Stromal cell of bone marrow (primary cell): ENCODE measurements around the gene HTT.

Experiments used
- DNase-seq: peaks from one replicate; pipeline ENCODE4 v3.0.0-alpha.2; 2012; ENCODE audit warnings: low read depth

HTT gene

DNA sequence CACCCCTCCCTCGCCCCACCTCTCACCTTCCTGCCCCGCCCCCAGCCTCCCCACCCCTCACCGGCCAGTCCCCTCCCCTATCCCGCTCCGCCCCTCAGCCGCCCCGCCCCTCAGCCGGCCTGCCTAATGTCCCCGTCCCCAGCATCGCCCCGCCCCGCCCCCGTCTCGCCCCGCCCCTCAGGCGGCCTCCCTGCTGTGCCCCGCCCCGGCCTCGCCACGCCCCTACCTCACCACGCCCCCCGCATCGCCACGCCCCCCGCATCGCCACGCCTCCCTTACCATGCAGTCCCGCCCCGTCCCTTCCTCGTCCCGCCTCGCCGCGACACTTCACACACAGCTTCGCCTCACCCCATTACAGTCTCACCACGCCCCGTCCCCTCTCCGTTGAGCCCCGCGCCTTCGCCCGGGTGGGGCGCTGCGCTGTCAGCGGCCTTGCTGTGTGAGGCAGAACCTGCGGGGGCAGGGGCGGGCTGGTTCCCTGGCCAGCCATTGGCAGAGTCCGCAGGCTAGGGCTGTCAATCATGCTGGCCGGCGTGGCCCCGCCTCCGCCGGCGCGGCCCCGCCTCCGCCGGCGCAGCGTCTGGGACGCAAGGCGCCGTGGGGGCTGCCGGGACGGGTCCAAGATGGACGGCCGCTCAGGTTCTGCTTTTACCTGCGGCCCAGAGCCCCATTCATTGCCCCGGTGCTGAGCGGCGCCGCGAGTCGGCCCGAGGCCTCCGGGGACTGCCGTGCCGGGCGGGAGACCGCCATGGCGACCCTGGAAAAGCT, at the start of gene HTT, which contains the start of gene HTT-AS:
HTT (plus strand) TSS at position 604 of the 768 bp plus-strand sequence; CDS start at position 749, 145 bp downstream.
HTT-AS (minus strand) TSS at position 461 of the 768 bp plus-strand sequence.
- peak; percentile 83 for DNase-seq

DNA sequence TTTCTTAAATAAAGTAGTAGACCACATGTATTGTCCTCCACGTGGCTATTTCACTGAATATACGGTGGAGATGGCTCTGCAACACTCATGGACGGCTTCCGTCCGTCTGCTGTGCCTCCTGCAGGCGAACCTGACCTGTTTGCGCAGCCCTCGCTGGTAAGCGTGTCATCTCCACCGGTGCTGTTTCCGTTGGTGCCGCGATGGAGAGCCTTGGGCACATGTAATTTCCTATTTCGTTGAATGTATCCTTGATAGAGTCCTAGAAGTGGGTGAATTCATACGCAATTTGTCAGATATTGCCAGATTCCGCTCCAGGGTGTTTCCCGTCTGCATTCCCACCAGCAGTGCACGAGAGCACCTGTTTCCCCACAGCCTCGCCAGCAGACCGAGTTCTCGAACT, 48.6 kb upstream of the HTT start:
- no peak for DNase-seq

DNA sequence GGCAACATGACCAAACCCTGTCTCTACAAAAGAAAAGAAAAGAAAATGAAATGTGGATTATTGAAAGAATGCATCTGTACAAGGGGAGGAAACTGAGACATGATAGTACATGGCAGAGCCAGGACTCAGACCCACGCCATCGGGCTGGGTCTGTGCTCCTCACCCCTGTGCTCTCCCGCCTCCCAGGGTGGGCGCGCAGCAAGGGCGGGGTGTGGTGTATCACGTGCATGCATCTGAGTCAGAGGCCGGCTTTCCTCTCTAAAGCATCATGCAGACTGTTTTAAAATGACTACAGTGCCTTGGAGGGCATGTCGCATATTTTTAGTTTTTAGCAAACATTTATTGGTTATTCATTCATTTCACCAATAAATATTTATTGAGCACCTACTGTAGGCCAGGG, 47.9 kb upstream of the HTT start:
- DNase-seq, result no peak

DNA sequence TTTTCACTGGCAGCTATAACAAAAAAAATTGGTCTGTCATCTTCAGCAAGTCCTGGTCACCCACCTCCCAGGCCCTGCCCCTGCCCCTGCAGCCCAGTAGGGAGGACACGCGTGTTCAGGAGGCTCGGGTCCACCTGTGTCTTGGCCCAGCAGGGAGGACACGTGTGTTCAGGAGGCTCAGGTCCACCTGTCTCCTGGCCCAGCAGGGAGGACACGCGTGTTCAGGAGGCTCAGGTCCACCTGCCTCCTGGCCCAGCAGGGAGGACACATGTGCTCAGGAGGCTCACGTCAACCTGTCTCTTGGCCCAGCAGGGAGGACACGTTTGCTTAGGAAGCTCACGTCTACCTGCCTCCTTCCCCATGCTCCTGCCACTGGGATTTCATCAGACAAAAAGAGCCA, 45.0 kb upstream of the HTT start:
- DNase-seq, result no peak

DNA sequence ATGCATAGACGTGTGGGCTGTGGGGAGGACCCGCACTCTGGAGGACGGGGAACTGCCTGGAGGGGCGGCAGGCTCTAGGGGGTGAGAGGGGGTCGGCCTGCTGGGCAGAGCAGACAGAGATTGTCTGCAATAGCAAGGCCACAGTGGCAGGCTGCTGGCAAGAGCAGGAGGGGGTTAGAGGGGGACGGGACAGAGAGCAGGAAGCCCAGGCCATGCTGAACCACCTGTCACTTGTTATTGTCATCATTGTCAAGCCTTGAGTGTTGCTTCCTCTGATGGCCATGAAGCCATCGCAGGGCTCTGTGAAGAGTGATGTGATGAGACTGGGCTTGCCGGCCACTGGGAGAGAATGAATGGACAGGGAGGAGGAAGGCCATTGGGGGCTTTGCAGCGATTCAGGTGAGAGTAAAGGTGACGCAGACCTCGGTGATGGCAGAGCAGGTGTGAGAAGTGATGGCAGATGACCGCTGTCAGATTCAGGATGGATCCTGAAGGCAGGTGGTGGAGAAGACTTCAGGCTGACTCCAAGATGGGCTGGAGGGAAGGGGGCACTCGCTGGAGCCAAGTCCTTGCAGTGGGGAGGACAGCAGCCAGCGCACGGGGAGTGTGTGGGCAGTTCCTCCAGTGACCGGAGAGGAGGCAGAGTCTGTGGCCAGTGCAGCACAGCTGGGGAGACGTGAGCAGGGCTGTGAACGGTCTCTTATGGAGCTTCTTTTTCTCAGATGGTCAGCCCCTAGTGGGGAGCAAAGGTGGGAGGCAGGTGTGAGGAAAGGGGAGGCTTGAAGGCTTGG, 43.7 kb upstream of the HTT start:
- no peak for DNase-seq

DNA sequence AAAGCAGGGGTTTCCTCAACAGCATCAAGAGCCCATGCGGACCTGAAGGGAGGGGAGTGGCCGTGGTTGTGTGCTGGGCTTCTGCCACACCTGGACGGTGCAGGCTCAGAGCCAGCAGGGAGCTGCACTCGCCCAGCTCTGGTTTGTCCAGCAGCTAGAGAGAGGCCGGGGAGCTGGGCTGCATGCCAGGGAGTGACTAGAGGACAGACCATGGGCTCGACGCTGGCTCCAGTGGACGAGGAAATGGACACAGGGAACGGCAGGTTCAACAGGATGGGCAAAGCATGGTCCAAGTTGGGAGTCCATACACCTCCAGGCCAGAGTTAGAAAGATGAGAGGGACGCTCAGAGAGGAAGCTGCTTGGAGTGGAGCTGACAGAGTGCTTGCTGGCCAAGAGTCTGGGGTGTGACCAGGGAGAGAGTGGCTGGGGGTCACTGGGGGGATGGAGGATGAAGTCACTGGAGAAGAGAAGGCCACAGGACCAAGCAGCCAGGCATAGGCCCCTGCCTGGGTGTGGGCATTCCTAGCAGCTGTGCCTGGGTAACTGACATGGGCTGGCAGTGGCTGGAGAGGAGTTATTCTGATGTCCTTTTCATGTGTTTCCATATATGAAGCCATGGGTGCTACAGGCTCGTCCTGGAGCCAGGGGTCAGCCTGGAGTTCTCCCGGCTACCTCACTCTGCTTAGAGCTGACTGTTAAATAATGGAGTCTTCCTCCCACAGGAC, 43.0 kb upstream of the HTT start:
- no peak for DNase-seq

DNA sequence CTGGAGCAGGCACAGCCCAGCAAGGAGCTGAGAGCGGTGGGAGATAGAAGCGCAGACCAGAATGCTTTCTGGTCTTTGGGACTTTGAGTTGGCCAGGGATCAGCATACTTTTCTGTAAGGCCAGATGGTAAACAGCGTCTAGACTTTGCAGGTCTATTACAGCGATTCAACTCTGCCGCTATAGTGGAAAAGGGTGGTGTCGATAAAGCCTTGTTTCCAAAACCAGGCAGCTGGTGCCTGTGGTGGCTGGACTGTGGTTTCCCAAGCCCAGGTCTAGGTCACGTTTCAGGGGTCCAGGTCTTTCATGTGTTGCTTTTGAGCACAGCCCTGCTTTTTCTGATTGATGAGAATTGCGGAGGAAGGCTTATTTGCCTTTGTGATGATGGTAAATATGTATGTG, 40.2 kb upstream of the HTT start:
- no peak for DNase-seq

DNA sequence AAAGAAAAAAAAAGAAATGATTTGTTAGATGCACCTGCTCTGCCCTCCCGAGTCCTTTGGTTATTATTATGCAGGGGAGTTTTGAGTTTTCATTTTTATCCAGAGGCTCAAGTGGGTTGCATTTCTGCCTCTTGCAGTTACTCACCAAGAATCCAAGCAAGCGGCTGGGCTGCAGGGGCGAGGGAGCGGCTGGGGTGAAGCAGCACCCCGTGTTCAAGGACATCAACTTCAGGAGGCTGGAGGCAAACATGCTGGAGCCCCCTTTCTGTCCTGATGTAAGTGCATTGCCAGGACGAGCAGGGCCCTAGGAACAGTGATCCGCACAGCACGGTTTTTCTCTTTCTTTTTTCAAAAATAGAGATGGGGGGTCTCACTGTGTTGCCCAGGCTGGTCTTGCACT, 39.2 kb upstream of the HTT start:
- DNase-seq, result no peak

DNA sequence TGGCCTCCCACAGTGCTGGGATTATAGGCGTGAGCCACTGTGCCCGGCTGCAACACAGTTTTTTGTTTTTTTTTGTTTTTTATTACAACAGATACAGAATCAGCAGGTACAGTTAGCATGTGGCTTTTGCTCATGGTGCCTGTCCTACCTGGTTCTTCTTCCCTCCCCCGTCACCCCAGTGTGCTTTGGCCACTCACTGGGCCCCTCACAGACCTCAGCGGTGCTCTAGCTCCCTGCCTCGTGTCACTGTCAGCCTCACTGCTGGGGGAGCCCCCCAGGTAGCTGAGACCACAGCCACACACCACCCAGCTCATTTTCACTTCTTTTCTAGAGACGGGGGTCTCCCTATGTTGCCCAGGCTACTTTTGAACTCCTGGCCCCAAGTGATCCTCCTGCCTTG, 38.8 kb upstream of the HTT start:
- DNase-seq, result no peak

DNA sequence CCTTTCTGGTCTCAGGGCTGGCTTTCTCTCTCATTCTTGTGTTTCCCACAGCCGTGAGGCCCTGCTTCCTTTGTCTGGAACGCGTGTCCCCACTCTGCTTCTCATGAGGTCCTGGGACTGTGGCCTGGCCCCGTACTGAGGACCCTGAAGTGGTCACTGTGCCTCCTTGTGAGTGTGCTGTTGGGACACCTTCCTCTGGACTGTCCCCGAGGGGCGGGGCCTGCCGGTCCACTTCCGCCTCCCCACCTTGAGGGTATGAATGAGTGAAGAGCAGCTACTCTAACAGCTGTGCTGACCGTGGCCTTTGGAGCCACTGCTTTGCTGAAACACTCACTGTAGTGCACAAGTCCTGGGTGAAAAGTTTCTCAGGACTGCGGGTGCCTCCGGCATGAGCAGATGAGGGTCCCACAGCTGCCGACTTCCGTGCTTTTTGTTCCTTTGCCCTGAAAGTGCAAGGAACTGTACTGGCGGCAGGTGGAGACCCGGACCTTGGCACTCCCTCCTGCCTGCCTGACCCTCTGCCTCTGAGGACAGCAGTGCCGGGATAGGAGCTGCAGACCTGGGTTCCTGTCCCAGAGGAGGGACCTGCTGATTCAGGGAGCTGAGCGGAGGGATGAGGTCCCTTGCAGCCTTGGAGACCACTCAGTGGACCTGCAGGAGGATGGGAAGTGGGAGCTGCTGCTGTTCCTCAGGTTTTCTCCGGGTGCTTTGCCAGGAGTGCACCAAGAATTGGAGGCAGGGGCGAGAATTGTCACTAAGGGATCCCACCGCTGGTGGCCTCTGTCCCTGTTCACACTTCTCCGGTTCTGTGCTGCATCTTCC, 38.1 kb upstream of the HTT start:
- no peak for DNase-seq

DNA sequence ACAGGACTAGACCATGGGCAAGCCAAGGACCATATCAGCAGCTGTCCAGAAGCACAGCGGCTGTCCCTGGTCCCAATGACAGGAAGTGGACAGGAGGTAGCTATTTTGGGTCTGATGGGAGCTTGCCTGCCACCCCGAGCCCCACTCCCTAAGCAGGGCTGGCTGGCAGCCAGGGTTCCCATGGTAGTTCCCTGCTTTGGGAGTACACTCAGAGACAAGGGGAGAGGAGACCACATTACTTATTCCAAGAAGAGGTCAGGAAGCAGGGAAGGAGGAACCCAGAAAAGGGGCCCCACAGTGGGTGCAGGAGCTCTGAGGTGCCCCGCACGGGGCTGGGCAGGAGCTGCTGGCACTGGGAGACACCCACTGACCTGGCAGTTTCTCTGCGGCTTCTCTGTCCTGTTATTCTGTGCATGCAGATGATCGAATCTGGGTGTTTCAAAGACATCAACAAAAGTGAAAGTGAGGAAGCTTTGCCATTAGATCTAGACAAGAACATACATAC, 36.5 kb upstream of the HTT start:
- no peak for DNase-seq

DNA sequence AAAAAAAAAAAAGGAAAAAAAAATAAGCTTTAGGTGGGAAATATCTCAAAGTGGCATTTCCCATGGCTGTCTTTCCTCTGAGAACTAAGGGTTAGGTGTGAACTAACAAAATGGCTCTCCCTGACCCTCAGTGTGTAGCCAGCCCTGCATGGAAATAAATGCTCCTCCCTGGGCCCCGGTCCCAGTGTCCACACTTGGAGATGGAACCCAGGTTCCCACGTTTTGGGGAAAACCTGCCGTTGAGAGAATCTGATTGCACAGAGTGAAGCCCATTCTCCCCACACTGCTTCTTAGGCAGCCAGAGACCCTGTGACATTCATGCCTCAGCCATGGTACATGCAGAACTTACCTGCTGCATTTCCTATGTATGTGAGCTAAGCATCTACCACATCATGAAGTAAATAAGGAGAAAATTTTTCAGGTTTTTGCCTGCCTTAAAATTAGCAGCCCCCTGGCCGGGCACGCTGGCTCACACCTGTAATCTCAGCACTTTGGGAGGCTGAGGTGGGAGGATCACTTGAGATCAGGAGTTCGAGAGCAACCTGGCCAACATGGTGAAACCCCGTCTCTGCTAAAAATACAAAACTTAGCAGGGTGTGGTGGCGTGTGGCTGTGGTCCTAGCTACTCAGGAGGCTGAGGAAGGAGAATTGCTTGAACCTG, 34.6 kb upstream of the HTT start:
- DNase-seq, result no peak

DNA sequence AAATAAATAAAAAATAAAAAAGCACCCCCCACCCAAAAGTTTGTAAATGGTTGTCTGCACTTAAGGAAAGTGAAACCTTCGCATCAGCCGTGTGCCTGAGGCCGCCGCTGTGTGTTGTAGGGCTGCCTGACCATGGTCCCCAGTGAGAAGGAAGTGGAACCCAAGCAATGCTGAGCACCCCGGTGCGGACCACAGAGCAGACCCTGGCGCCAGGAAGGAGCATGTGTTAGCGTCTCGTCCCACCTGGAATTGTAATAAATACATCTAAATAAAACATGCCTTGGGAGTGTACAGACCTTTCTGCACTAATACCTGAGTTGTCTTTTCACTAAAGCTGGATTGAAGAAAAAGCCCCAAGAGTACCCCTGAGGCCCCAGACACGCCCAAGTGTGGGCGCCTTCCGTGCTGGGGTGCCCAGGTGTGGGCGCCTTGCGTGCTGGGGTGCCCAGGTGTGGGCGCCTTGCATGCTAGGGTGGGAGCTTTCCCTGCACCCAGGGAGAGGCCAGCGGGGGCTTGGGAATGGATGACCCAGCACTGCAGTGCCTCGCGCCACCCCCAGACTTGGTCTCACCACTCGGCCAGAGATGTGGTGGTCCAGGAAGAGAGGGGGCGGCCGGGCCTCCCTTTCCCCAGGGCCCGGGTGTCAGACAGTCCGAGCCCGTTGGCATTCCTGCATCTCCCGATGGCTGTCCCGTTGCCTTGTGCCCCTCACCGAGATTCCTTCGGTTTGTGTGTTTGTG, 33.9 kb upstream of the HTT start:
- no peak for DNase-seq

DNA sequence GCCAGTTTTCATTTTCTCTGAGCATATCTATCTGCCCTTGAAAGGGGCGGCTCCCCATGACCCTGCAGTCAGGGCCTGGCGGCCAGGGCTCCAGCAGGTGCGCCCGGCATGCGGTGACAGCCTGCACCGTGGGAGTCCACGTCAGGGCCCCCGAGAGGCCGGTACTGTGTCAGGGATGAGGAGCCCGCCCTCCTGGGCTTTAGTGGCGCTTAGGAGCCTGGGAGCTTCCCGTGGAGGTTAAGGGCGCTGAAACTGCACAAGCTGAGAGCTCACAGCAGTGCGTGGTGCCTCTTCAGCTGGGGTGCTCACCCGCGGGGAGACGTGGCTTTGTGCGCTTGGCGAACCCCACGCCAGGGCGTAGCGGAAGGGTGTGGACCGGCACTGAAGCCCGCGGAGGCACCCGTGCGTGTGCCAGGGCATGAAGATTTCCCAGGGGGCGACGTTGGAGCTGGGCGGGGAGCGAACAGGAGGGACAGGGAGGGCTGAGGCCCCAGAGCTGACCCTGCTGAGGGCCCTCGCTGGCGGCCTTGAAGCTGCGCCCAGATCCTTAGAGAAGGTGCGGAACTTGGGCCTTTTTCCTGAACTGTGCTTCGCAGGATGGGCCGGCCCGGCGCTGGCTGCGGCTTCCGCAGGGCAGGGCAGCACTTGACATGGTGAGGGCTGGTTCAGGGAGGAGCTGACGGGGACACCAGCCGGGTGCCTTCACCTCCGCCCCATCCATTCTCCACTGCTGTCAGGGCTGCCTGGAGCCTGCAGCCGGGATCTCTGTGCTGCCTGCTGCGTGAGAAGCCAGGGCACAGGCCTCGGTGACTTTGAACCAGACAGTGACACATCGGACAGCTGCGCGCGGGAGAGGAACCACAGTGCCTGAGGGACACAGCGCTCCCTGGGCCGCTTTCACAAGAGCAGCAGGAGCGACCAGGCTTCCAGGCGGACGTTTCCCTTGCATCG, 33.0 kb upstream of the HTT start:
- DNase-seq, result peak; percentile 25

DNA sequence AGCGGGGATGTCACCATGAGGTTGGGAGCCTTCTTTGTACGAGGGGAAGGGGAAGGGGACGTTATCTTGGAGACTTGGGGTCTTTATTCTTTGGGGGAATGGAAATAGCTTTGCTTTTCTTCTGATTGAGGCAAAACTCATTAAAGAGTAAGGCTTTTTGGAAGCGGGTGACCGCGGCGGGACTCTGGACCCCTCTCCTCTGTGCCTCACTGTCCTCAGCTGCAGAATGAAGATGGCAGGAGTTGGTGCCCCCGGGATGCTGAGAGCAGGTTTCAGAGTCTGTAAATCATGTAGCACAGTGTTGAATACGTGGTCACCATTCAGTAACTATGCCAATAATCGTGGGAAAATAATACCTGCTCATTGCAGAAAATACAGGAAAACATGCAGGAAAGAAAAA, 32.3 kb upstream of the HTT start:
- no peak for DNase-seq

DNA sequence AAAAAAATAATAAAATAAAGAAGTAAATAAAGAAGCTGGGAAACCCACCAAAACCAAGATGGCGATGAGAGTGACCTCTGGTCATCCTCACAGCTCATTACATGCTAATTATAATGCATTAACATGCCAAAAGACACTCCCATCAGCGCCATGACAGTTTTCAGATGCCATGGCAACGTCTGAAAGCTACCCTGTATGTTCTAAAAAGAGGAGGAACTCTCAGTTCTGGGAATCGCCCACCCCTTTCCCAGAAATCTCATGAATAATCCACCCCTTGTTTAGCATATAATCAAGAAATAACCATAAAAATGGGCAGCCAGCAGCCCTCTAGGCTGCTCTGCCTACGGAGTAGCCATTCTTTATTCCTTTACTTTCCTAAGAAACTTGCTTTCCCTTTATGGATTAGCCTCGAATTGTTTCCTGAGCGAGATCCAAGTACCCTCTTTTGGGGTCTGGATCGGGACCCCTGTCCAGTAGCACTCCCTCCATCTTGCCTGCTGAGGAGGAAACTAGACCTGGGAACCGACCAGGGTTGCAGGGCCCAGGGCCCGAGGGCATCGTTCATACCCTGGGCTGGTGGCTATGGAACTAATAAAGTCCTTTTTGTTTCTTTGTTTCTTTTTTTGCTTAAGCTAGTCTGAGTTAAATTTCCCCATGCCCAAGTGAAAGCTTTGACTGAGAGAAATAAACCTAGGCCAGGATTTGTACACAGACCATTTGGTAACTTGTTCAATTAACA, 31.0 kb upstream of the HTT start:
- DNase-seq, result no peak

DNA sequence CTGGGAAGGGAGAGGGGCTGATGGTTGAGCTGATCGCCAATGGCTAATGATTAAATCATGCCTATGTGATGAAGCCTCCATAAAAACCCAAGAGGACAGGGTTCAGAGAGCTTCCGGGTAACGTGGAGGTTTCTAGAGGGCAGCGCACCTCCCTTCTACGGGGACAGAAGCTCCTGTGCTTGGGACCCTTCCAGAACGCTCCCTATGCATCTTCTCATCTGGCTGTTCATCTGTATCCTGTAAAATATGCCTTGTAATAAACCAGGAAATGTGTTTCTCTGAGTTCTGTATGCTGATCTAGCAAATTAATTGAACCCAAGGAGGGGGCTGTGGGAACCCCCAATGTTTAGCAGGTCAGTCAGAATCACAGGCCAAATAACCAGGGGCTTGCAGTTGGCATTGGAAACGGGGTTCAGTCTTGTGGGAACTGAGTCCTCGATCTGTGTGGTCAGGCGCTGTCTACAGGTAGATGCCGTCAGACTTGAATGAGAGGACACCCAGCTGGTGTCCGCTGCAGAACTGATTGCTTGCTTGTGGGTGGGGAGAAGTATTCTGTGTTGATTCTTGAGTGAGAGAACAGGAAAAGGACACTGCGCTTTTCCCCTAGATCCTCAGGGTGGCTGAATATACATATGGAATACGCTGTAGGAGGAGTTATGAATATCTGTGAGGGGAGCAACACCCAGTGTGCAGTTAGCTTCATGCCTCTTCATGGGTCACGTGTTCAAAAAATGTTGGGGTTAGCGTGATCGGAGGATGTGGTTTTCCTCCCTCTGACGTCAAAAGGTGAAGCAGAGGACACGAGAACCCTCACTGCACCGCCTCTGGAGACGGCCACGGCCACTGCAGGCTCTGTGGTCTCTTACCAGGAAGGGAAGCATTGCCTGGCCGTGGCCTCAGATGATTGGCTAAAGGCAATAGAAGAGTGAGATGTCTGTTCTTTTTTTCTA, 29.3 kb upstream of the HTT start:
- peak; percentile 78 for DNase-seq
